Measurements from ENCODE around the gene SLC22A17. TPM values are rescaled to one million over a fixed set of nuclear protein-coding genes. Genes with fewer than 3 reads are reported as not detected.

Gene SLC22A17
- total and polyA plus RNA-seq, 9 of the 15 experiments (the other 6 are each of a cell fraction or from before 2014, with no cell fraction given): 0.07 to 0.09 TPM; not detected in 7

- no peak for TF ChIP-seq ZBTB1 (CRISPR knock-in tag; IDR thresholded peaks at IDR 0.05; ENCODE audit: borderline replicate concordance, low read depth)
Observed at GRCh38 chr14:23300687-23301223, 51.9 kb downstream of the SLC22A17 start (continued).

GRCh38 chr14:23299986-23300686 is 52.6 kb downstream of the SLC22A17 start:
- FAIRE-seq (no peak), DNase-seq (ENCODE audit: extremely low read depth in 1 of 4, low spot score in 3 of 4) (no peak), ATAC-seq (no peak)
- Histone ChIP-seq H3K4me2 (ENCODE audit: insufficient read depth, low read length) (peak overlapping the region; percentile 100), H3K4me3 (peak overlapping the region; percentile 67), H3K9me3 (replicated peaks; ENCODE audit: control insufficient read depth, insufficient read depth, low read depth, low read length) (no peaks in the 10 kb centered on the region), H3K9me1 (ENCODE audit: control insufficient read depth, insufficient read depth, low read length) (no peaks in the 10 kb centered on the region), H4K20me1 (replicated peaks; ENCODE audit: control insufficient read depth, insufficient read depth, low read length) (no peaks in the 10 kb centered on the region), H3K27me3 (ENCODE audit: control insufficient read depth in 2 of 2, insufficient read depth in 2 of 2, low read length in 2 of 2) (no peaks in the 10 kb centered on the region), H3K4me1 (replicated peaks in 1 of 2; ENCODE audit: control insufficient read depth in 2 of 2, insufficient read depth in 2 of 2, low read length in 2 of 2) (peaks cover 18 to 26% of the 10 kb centered on the region in 2 experiments), H3K9ac (ENCODE audit: insufficient read depth in 1 of 2, low read depth in 2 of 2, low read length in 2 of 2) (peak overlapping the region; percentile 90 to 93; a peak in 3 of 4 replicates), H3K27ac (ENCODE audit: extremely low read depth, low read depth, low read length) (peak overlapping the region; percentile 95), H3K79me2 (ENCODE audit: control insufficient read depth, insufficient read depth, low read length) (peaks cover 16% of the 10 kb centered on the region), H2AFZ (ENCODE audit: low read depth, low read length) (peak overlapping the region; percentile 77; the same call in 1 of the 2 replicates), H3K36me3 (ENCODE audit: control insufficient read depth, insufficient read depth, low read length) (peaks cover 23% of the 10 kb centered on the region; the same call in 2 of the 3 replicates)
- in situ Hi-C loops (cut with MboI): no loop called here
- intact Hi-C loops (cut with micrococcal nuclease): loop anchor here (1.0 to 5.0 kb wide), 4 partner anchors 13 to 178 kb away; partner anchors contain the start of gene HOMEZ
- BruUV-seq (replicated peaks): no TSS peak
- 28% methylated on average over 9 of the region's 10 CpGs for WGBS (ENCODE audit: insufficient coverage, low coverage, missing lambda C conversion rate)
- POLR2A ChIA-PET: interaction anchor here (0.6 to 2.2 kb wide), 5 partner anchors 8 to 49 kb away, joined by 3 to 14 read pairs (median 7); partner anchors contain the start of gene HOMEZ
- CTCF ChIA-PET (ENCODE audit: low intra/inter-chr PET ratio): interaction anchor here (1.4 to 5.9 kb wide), 3 partner anchors 34 to 179 kb away, joined by 5 to 58 read pairs (median 57); no protein-coding TSS in a partner anchor
- no peak for TF ChIP-seq GATAD2B (IDR thresholded peaks at IDR 0.05; ENCODE audit: borderline replicate concordance)
- TF ChIP-seq SPI1 (IDR thresholded peaks at IDR 0.05; ENCODE audit: borderline replicate concordance, low read depth, low read length): peak; percentile 71; the same call in 1 of the 2 replicates
- peak; percentile 28 for TF ChIP-seq KDM5B (IDR thresholded peaks at IDR 0.05; ENCODE audit: insufficient replicate concordance, low read depth, low read length)
- no peak for TF ChIP-seq KAT8 (IDR thresholded peaks at IDR 0.05; ENCODE audit: low read depth)
- 0 out of 4 replicates have a peak, but pooled peaks of 1 of the 2 experiments have one; percentile 8 for TF ChIP-seq MAZ (CRISPR knock-in tag; conservative IDR thresholded peaks at IDR 0.05 in 1 of 2, IDR thresholded peaks at IDR 0.05 in 1 of 2)
- peak; percentile 25; the same call in 1 of the 2 replicates for TF ChIP-seq SOX6 (IDR thresholded peaks at IDR 0.05)
- TF ChIP-seq TSHZ1 (CRISPR knock-in tag; IDR thresholded peaks at IDR 0.05): no peak
- no peak for TF ChIP-seq SRF (CRISPR knock-in tag; IDR thresholded peaks at IDR 0.05)
- TF ChIP-seq KAT7 (CRISPR knock-in tag; IDR thresholded peaks at IDR 0.05; ENCODE audit: borderline replicate concordance): 0 out of 2 replicates have a peak, but pooled peaks have one; percentile 16
- 0 out of 2 replicates have a peak, but pooled peaks have one; percentile 29 for TF ChIP-seq ZKSCAN8 (CRISPR knock-in tag; IDR thresholded peaks at IDR 0.05)
- 0 out of 6 replicates have a peak, but pooled peaks of 1 of the 3 experiments have one; percentile 4 for TF ChIP-seq CTCF (IDR thresholded peaks at IDR 0.05 in 2 of 3, conservative IDR thresholded peaks at IDR 0.05 in 1 of 3; ENCODE audit: insufficient read depth in 2 of 3, low read depth in 1 of 3, low read length in 3 of 3)
